ENCODE results near the gene HDAC7. TPM values are rescaled to one million over a fixed set of nuclear protein-coding genes. Genes with fewer than 3 reads are reported as not detected.

The HDAC7 gene
- total and polyA plus RNA-seq, 7 donors, result 11.0 to 27.8 (median 22.2) TPM

GRCh38 chr12:47837190-47838171 is 17.8 kb upstream of the HDAC7 start:
- Histone ChIP-seq H3K27me3 (ENCODE audit: insufficient read depth in 3 of 3, low read length in 2 of 3) (no peaks in the 10 kb centered on the region), H3K9me3 (no peaks in the 10 kb centered on the region), H3K4me1 (peaks cover 29% of the 10 kb centered on the region), H3K36me3 (ENCODE audit: insufficient read depth in 1 of 2, low read depth in 1 of 2) (no peaks in the 10 kb centered on the region), H3K4me3 (no peak overlapping the region), H3K27ac (no peak overlapping the region)
- peak; percentile 97 for TF ChIP-seq CTCF (IDR thresholded peaks at IDR 0.05)
- WGBS, 3 donors, result 41 to 57% (median 48%) methylated on average over 13 of the region's 13 CpGs
- DNase-seq, result peak; percentile 77 to 78
- ATAC-seq, result peak; percentile 75 to 90 (median 78)
- intact Hi-C loops (cut with DNase I), result loop anchor here (1.0 to 2.0 kb wide), 4 partner anchors 40 to 122 kb away; no protein-coding TSS in a partner anchor

DNA sequence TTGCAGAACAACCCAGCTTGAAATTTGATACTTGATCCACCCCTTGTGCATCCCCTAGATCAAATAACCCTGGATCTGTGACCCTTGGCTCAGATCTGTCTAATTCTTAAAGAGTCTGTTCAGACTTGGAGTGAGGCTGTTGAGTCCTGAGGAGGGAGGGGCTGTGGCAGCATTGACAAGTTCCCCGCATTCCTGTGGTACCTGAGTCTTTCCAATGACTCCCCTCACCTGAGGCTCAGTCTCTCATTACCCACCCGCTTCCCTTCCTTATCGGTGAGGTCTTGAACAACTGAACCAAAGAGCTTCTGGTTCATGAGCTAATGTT is 16.1 kb upstream of the HDAC7 start:
- TF ChIP-seq CTCF (IDR thresholded peaks at IDR 0.05), result no peak
- Histone ChIP-seq H3K27me3 (ENCODE audit: insufficient read depth in 3 of 3, low read length in 2 of 3) (no peaks in the 10 kb centered on the region), H3K9me3 (no peaks in the 10 kb centered on the region), H3K36me3 (ENCODE audit: insufficient read depth in 1 of 2, low read depth in 1 of 2) (no peaks in the 10 kb centered on the region), H3K4me1 (peaks cover 29% of the 10 kb centered on the region), H3K27ac (no peak overlapping the region), H3K4me3 (no peak overlapping the region)
- ATAC-seq (no peak), DNase-seq (no peak)
- intact Hi-C loops (cut with DNase I), result no loop called here
- 91 to 93% (median 92%) methylated on average over 3 of the region's 3 CpGs for WGBS, 3 donors

- WGBS, 3 donors, result 83 to 91% (median 85%) methylated on average over 12 of the region's 12 CpGs
- H3K36me3 ChIP-seq (ENCODE audit: insufficient read depth in 1 of 2, low read depth in 1 of 2), result no peaks in the 10 kb centered on the region
- ATAC-seq (no peak), DNase-seq (no peak)
- intact Hi-C loops (cut with DNase I), result no loop called here
- no peak for TF ChIP-seq CTCF (IDR thresholded peaks at IDR 0.05)
- H3K9me3 ChIP-seq, result no peaks in the 10 kb centered on the region
- no peaks in the 10 kb centered on the region for H3K27me3 ChIP-seq (ENCODE audit: insufficient read depth in 3 of 3, low read length in 2 of 3)
- peaks cover 29% of the 10 kb centered on the region for H3K4me1 ChIP-seq
- no peak overlapping the region for H3K27ac ChIP-seq
- no peak overlapping the region for H3K4me3 ChIP-seq
These were observed 15.5 kb upstream of the HDAC7 start for GRCh38 chr12:47835006-47835830.

DNA sequence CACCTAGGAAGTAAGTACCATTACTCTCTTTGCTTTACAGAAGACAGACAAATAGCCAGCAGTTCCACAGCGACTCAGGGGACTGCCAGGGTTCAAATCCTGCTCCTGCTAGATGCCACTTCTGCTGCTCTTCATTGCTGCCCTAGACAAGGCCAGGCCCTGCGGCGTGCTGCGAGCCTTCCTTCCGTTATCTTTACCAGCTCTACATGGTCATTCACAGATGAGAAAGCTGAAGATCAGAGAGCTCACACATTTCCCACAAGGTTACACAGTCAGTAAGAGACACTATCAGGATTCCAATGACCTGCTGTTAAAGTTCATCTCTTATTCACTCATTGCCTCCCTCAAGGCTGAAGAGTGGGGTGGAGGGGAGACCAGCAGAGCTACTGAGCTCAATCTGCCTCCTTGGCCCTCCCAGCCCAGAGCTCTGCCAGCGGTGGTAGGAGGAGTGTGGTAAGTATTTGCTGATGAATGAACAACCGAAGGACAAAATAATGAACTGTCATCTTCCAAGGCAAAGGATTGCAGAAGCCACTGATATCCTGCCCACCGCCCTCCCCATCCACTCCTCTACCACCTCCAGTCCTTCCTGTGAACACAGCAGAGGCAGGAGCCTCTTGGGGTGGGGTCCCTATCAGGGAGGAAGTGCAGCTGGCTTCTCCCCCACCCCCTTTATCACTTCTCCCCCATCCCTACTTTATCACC is 14.6 kb upstream of the HDAC7 start:
- no peak for TF ChIP-seq CTCF (IDR thresholded peaks at IDR 0.05)
- DNase-seq (no peak), ATAC-seq (no peak)
- WGBS, 3 donors, result 90 to 91% (median 91%) methylated on average over 8 of the region's 8 CpGs
- intact Hi-C loops (cut with DNase I), result no loop called here
- no peaks in the 10 kb centered on the region for H3K9me3 ChIP-seq
- no peaks in the 10 kb centered on the region for H3K27me3 ChIP-seq (ENCODE audit: insufficient read depth in 3 of 3, low read length in 2 of 3)
- peaks cover 36% of the 10 kb centered on the region for H3K4me1 ChIP-seq
- no peaks in the 10 kb centered on the region for H3K36me3 ChIP-seq (ENCODE audit: insufficient read depth in 1 of 2, low read depth in 1 of 2)
- H3K27ac ChIP-seq, result no peak overlapping the region
- H3K4me3 ChIP-seq, result no peak overlapping the region
